Neural cell (in vitro differentiated cells): ENCODE measurements around the gene GLE1. TPM values are rescaled to one million over a fixed set of nuclear protein-coding genes. Genes with fewer than 3 reads are reported as not detected.

ENCODE experiments used
- H2AFZ ChIP-seq: fragments of 200-600, 300-800 bp; sonication (generic), shearing (Covaris generic); 2 replicates; pipeline ENCODE4 v1.6.0; 2014; ENCODE audit warnings: low read depth, mild to moderate bottlenecking, antibody characterized with exemption, low read length, moderate library complexity
- H3F3A ChIP-seq: fragments of 200-600 bp; shearing (Covaris generic); 2 replicates; pipeline ENCODE4 v1.6.1; 2016; ENCODE audit warnings: mild to moderate bottlenecking, moderate library complexity, mixed read lengths, antibody characterized with exemption, low read length; ENCODE audit not compliant: insufficient read depth, poor library complexity, severe bottlenecking
- H3K27ac ChIP-seq: fragments of 200-600, 300-800 bp; sonication (generic), shearing (Covaris generic); 2 replicates; pipeline ENCODE4 v1.5.1; 2014; ENCODE audit warnings: mild to moderate bottlenecking, low read length, moderate library complexity
- H3K27me3 ChIP-seq: fragments of 300-800, 200-600 bp; sonication (generic), shearing (Covaris generic); 2 replicates; pipeline ENCODE4 v1.6.0; 2014; ENCODE audit warnings: mild to moderate bottlenecking, low read depth, low read length, moderate library complexity; ENCODE audit not compliant: insufficient read depth
- H3K36me3 ChIP-seq: fragments of 300-800, 200-600 bp; sonication (generic), shearing (Covaris generic); 2 replicates; pipeline ENCODE4 v1.5.1; 2014; ENCODE audit warnings: mild to moderate bottlenecking, antibody characterized with exemption, low read length, moderate library complexity; ENCODE audit not compliant: insufficient read depth
- H3K4me2 ChIP-seq: fragments of 300-800, 200-600 bp; sonication (generic), shearing (Covaris generic); 2 replicates; pipeline ENCODE4 v1.6.0; 2014; ENCODE audit warnings: mild to moderate bottlenecking, low read length
- H3K4me3 ChIP-seq: fragments of 300-800, 200-600 bp; sonication (generic), shearing (Covaris generic); 2 replicates; pipeline ENCODE4 v1.5.1; 2014; ENCODE audit warnings: mild to moderate bottlenecking, low read length, moderate library complexity
- H3K79me2 ChIP-seq: fragments of 200-600 bp; shearing (Covaris generic); replicated peaks from 2 replicates; pipeline ENCODE4 v1.6.0; 2014; ENCODE audit warnings: mild to moderate bottlenecking, low read length, moderate library complexity; ENCODE audit not compliant: insufficient read depth
- H3K9ac ChIP-seq: fragments of 300-800, 200-600 bp; sonication (generic), shearing (Covaris generic); 2 replicates; pipeline ENCODE4 v1.6.1; 2016; ENCODE audit warnings: mild to moderate bottlenecking, low read length, mixed read lengths
- H3K9me2 ChIP-seq: fragments of 200-600 bp; shearing (Covaris generic); 2 replicates; pipeline ENCODE4 v1.6.1; 2016; ENCODE audit warnings: mild to moderate bottlenecking, low read length, mixed read lengths; ENCODE audit not compliant: insufficient read depth
- H3K9me3 ChIP-seq: fragments of 200-600, 300-800 bp; sonication (generic), shearing (Covaris generic); 2 replicates; pipeline ENCODE4 v1.6.1; 2016; ENCODE audit warnings: mild to moderate bottlenecking, mixed run types, low read length, moderate library complexity, mixed read lengths
- H4K20me1 ChIP-seq: fragments of 200-600 bp; shearing (Covaris generic); 2 replicates; pipeline ENCODE4 v1.6.1; 2016; ENCODE audit warnings: mild to moderate bottlenecking, mixed run types; ENCODE audit not compliant: insufficient read depth
- CTCF ChIP-seq: fragments of 450-650 bp; IDR thresholded peaks from 2 replicates; pipeline ENCODE4 v1.5.1; 2014; ENCODE audit warnings: antibody characterized with exemption, mild to moderate bottlenecking, moderate library complexity; ENCODE audit not compliant: poor library complexity, severe bottlenecking
- EP300 ChIP-seq: fragments of 450-650 bp; conservative IDR thresholded peaks from 2 replicates; pipeline ENCODE4 v1.6.1; 2014; ENCODE audit warnings: antibody characterized with exemption, mild to moderate bottlenecking, moderate library complexity; ENCODE audit not compliant: poor library complexity, severe bottlenecking
- EZH2 ChIP-seq: fragments of 200-600, 300-800 bp; shearing (Covaris generic), sonication (generic); IDR thresholded peaks from 2 replicates; pipeline ENCODE4 v1.6.1; 2014; ENCODE audit warnings: antibody characterized with exemption, low read length, borderline replicate concordance, mild to moderate bottlenecking; ENCODE audit not compliant: insufficient read depth, poor library complexity, severe bottlenecking
- MXI1 ChIP-seq: fragments of 450-650 bp; conservative IDR thresholded peaks from 2 replicates; pipeline ENCODE4 v1.6.1; 2014; ENCODE audit warnings: antibody characterized with exemption, mild to moderate bottlenecking; ENCODE audit not compliant: poor library complexity, severe bottlenecking
- POLR2AphosphoS5 ChIP-seq: IDR thresholded peaks from 2 replicates; pipeline ENCODE4 v1.6.1; 2012
- RAD21 ChIP-seq: fragments of 450-650 bp; conservative IDR thresholded peaks from 2 replicates; pipeline ENCODE4 v1.6.1; 2014; ENCODE audit warnings: antibody characterized with exemption, mild to moderate bottlenecking, moderate library complexity
- REST ChIP-seq: IDR thresholded peaks from 2 replicates; pipeline ENCODE4 v1.6.1; 2012; ENCODE audit warnings: borderline replicate concordance
- SMC3 ChIP-seq: fragments of 450-650 bp; conservative IDR thresholded peaks from 2 replicates; pipeline ENCODE4 v1.6.1; 2014; ENCODE audit warnings: antibody characterized with exemption, mild to moderate bottlenecking, moderate library complexity; ENCODE audit not compliant: poor library complexity
- TAF1 ChIP-seq: IDR thresholded peaks from 2 replicates; pipeline ENCODE4 v1.6.1; 2012; ENCODE audit warnings: low read depth
- polyA plus RNA-seq: library from polyadenylated mRNA; depleted of rRNA; stranded (reverse); fragments of >200 nt; gene quantifications from 2 replicates; pipeline ENCODE4 v1.2.3, GENCODE V29; 2014

Gene GLE1
- polyA plus RNA-seq, 1 donor from 2014 or later, result 29.6 TPM

GRCh38 chr9:128486201-128486600, 18.3 kb upstream of the GLE1 start:
- no peaks in the 10 kb centered on the region for H3K9me3 ChIP-seq
- H3F3A ChIP-seq, result no peaks in the 10 kb centered on the region
- H3K36me3 ChIP-seq, result peaks cover 10% of the 10 kb centered on the region

GRCh38 chr9:128493424-128493823, 11.1 kb upstream of the GLE1 start:
- Histone ChIP-seq H3K9me2 (no peaks in the 10 kb centered on the region), H3K27me3 (no peaks in the 10 kb centered on the region), H3K9ac (no peak overlapping the region), H4K20me1 (no peaks in the 10 kb centered on the region), H3F3A (no peaks in the 10 kb centered on the region), H3K79me2 (no peaks in the 10 kb centered on the region), H3K4me2 (no peak overlapping the region), H3K36me3 (no peaks in the 10 kb centered on the region), H3K27ac (no peak overlapping the region), H3K4me3 (no peak overlapping the region), H2AFZ (no peak overlapping the region), H3K9me3 (no peaks in the 10 kb centered on the region)
- TF ChIP-seq CTCF (no peak), EP300 (no peak), EZH2 (no peak), TAF1 (no peak), REST (no peak), MXI1 (no peak)

More at GRCh38 chr9:128486201-128486600, 18.3 kb upstream of the GLE1 start:
- Histone ChIP-seq H2AFZ (no peak overlapping the region), H3K4me2 (no peak overlapping the region), H3K9ac (no peak overlapping the region), H3K27me3 (no peaks in the 10 kb centered on the region), H4K20me1 (no peaks in the 10 kb centered on the region), H3K4me3 (no peak overlapping the region), H3K27ac (no peak overlapping the region), H3K79me2 (no peaks in the 10 kb centered on the region), H3K9me2 (no peaks in the 10 kb centered on the region)
- TF ChIP-seq EP300 (no peak), EZH2 (no peak), RAD21 (no peak), POLR2AphosphoS5 (no peak), CTCF (no peak), REST (no peak), SMC3 (no peak), TAF1 (no peak), MXI1 (no peak)
